GM18502 (cell line): Measurements from ENCODE around the gene MTREX.

ENCODE experiments used
- ATAC-seq: cut with Tn5 transposase; IDR thresholded peaks from one replicate; pipeline ENCODE4 v1.9.1; 2021; ENCODE audit warnings: mild to moderate bottlenecking; ENCODE audit not compliant: unreplicated experiment, poor library complexity

The MTREX gene

DNA sequence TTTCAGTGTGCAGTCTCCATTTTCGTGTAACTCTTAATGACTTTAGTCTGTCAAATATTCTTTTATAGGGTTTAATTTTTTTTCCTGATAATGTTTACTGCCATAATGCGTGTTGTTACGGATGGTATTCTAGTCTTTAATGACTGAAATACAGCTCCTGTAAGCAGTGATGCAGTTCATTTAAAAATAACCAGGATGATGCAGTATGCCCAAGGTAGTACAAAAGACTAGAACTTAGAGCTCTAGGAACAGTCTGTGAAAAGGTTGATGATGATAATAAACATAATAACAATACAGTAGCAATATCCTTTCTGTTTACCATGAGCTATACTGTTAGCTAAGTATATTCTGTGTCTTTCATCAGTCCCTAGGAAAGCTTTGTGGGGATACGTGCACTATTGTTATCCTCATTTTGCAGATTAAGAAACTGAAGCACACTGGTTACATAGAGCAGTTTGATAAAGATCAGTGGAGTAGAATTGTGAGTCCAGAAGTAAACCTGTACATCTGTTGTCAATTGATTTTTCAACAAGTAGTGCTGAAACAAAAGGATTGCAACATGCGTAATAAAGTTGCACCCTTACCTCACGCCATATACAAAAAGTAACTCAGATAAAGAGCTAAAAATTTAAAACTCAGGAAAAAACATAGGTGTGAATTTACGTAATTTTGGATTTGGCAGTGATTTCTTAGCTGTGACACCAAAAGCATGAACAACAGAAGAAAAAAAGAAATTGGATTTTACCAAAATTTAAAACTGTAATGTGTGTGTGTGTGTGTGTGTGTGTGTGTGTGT is 64.5 kb downstream of the MTREX start:
- ATAC-seq = no peak

DNA sequence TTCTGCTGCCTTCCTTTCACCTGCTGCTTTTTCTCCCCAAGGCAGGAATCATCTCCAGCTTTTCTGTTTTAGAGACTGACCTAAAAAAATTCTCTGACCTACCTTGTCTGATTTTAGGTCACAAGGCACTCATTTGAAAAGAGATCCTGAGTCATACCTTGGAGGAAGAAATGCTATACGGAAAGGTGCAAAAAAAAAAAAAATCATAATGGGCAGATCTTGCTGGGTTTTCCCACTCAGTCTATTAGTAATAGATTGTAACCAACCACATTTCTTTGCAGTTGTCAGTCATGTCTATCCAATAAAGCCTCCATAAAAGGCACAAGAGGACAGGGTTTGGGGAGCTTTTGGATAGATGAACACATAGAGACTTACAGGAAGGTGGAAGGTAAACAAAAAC is 70.0 kb downstream of the MTREX start:
- ATAC-seq = no peak

DNA sequence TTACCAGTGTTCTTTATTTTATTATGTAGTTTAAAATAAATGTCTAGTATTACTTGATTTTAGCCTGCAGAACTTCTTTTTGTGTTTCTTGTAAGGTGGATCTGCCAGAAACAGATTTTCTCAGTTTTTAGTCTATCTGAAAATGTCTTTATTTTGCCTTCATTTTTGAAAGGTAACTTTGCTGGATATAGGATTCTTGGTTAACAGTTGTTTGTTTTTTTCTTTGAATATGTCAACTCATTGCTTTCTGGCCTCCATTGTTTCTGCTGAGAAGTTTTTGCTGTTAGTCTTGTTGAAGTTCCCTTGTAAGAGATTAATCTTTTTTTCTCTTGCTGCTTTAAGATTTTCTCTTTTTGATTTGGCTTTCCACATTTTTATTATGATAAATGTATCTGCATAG is 75.5 kb downstream of the MTREX start:
- no peak for ATAC-seq

DNA sequence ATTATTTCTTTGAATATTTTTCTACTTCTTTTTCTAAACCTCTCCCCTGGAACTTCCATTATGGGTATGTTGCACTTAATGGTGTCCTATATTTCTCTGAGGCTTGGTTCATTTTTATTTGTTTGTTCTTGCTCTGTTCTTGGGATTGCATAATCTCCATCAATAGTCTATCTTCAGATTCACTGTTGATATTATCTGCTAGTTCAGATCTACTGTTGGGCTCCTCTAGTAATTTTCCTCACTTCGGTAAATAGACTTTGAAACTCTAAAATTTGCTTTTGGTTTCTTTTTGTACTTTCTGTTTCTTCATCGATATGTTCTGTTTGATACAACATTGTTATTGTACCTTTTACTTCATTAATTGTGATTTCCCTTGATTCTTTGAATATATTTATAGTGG is 76.3 kb downstream of the MTREX start:
- no peak for ATAC-seq

DNA sequence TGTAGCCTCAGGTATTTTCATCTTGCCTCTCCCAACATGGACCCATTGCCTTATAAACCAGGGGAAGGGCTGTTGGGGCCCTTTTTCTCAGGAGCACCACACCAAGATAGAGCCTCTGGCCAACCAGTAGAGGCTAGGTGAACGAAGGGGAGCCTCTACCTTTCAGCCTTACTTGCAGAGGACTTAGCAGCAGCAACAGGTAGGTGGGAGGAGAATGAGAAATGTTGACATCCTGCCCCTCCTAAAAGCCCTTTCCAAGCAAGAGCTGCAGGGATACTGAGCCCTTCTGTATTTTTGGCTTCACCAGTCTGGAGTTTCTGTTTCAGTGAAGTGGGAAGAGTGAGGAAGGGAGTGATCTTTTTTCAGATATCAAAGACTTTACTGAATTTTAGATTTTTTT is 77.4 kb downstream of the MTREX start:
- ATAC-seq = no peak

DNA sequence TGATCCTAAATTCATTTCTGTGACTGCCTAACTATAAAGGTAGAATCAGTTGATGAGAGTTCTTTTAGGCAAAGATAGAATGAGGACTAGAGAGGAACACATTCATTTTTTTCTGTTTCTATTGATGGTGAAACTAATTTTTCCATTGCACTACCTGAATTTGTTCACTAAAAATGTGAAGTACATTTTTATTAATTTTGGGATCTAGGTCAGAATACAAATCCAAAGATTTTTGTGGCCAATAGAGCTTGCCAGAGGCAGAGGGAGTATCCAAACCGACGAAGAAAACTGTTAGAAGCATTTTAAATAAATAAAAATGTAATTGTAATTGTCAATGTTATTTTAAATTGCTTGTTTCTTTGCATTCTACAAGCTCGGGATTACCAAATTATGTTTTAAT is 78.1 kb downstream of the MTREX start:
- ATAC-seq = no peak

DNA sequence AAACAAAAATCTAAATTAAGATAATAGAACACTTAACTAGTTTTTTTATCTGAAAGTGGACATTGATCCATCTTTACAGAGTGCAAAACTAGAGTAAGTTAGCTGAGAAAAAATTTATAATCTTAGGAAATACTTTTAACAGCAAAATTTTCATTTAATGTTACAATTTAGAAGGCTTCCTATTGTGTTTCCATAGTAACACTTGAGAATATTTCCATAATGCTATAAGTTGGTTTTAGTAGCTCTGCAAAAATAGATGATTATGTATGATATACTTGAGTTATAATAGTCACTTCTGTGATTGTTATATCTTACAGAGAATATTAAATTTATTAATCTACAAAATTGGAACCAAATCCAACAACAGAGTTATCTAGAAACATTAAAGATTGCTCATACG is 78.6 kb downstream of the MTREX start:
- ATAC-seq = no peak

DNA sequence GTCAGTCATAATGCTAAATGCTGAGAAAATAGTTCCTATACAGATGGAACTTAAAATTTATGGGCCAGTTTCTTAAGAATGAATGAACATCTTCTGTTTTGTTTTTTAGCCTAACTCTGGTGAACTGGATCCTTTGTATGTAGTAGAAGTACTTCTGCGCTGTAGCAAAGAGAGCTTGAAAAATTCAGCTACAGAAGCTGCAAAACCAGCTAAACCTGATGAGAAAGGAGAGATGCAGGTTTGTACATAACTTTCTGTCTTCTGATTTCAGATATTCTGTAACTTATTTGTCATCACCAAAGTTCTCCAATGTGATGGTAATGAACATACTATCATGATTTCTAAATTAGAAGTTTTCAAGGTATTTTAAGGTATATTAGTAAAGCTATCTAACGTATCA is 80.1 kb downstream of the MTREX start:
- ATAC-seq = no peak

DNA sequence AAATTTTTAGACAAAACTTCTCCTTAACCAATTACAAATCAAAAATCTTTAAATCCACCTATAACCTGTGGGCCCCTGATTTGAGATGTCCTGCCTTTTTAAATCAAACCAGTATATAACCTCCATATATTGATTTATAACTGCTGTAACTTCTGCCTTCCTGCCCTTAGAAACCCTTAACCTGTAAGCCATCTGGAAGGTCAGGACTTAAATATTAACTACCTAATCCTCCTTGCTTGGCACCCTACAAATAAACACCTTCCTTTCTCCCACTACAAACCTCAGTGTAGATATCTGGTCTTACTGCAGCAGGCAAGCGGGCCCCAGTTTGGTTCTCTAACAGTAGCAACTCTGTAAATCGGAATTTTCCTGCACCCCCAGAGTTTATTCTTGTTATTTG is 83.9 kb downstream of the MTREX start:
- ATAC-seq = no peak

DNA sequence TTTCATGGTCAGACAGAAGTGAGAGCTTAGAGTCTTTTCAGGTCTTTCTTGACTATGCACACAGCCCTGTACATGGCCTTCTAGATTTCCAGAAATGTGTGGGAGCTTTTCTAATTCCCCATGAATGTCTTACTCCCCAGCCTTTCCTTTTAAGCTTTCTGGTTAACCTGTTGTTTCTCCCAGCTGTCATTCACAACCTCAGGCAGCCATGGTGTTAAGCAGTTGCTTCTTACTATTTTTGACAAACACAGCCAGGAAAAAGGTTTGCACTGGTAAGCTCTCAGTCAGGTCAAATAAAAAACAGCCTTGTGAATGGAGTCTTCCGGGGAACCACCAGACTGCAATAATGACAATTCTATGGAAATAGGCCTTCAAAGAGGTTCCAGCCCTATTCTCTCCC is 84.9 kb downstream of the MTREX start:
- ATAC-seq = no peak

DNA sequence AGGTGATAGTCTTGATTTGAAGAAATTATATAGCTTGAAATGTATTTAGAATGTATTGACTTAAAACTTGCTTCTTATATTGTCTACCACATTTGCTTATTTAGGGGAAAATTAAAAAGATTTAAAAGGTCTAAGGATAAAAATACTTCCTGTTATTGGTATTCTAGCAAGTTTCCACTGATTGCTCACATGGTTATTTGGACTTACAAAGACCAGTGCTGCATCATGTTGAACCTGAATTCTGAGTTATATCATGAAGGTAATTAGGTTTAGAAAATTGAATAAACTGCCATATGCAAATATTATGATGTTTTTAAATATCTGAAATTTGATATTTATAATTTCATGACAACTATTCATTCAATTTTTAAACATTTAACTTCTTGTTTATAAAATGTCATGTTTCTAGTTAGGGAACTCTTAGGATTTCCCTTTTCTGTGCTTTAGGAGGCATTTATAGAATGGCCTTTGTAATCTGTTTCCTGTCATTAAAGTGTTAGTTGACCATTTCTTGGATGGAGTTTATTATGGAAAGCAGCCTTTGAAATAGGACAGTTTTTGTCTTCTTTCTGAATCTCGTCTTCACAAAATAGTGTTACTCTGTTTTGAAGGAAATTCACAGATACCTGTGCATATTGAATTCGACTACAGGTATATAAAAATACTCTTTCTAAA is 85.8 kb downstream of the MTREX start:
- no peak for ATAC-seq

DNA sequence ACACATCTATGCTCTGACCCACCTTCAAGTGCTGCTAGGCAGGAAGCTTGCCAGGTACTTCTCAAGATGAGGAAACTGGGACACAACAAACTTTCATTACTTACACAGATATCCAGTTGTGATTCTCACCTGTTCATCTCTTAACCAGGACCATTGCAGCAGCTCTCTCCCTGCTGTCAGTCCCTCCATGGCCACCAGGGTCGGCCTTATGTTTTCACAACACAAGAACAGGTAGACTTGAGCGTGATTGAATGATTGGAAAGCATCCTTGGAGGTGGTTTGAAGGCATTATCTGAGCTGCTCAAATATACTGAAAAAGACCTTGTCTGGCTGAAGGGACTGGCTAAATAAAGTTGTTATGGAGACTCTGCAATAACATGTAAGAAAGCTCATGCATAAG is 94.4 kb downstream of the MTREX start:
- no peak for ATAC-seq

DNA sequence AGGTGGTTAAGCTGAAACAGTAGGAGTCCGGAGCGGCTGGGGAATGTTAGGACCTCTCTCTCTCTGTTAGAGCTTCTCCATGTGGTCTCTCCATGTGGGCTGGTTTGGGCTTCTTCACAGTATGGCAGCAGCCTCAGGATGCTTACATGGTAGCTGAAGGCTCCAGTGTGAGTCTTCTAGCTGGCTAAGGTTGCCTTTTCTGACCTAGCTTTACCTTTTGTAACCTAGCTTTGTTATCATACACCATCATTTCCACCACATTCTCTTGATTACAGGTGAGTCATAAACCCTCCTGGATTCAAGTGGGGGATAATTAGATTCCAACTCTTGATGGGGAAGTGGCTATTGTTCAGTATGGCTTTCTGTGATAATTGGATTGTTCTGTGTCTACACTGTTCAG is 98.5 kb downstream of the MTREX start:
- ATAC-seq = no peak

DNA sequence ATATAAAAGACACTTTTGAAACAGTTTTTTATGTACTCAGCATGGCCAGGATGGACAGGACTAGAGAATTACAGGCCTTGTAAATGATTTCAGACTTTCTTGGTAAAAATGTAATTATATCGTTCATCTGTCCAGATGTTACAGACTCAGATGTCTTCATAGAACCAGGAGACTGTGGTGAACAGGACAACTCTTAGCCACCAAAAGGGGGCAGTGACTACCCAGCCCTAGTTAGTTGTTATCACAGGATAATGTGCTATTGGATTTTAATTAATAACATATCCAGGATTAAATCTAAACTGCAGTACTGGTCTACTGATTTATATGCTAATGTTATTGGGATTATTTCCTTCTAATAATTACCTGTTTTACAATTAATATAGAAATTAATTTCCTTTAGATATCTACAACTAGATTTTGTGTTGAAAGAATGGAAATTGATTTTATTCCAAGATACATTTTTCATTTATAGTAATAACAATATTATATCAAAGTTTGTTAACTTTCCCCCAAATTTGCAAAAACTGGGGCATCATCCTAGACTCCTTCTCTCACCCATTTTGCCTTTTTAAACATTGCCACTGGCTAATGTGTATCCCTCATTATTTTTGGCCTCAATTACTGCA is 99.4 kb downstream of the MTREX start:
- no peak for ATAC-seq

DNA sequence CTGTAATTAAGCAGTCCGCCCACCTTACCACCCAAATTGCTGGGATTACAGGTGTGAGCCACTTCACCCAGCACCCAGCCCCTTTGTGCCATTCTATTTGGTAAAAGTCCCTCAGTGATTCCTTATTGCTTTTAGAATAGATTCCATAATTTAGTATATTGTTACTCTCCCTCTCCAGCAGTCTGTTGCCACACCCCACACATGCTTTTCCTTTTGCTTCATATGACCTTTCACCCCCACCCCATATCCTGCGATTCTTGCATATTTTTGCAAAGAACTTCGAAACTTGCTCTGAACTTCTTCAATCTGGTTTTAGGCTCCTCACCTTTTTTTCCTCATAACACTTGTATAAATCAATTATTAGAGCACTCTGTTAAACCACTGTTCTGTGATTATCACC is 100.2 kb downstream of the MTREX start:
- no peak for ATAC-seq

DNA sequence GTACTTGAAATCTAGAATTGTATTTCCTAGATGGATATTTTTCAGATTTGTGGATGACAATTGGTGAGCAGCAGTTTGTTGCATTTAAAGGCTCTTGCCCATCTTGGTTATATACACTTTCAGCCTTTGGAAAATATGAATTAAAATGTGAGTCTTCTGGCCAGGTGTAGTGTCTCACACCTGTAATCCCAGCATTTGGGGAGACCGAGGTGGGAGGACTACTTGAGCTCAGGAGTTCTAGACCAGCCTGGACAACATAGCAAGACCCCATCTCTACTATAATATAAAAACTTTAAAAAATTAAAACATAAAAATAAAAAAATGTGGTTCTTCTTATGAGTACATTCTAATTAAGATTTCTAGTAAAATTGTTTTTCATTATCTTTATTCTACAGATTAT is 102.0 kb downstream of the MTREX start:
- ATAC-seq = no peak

DNA sequence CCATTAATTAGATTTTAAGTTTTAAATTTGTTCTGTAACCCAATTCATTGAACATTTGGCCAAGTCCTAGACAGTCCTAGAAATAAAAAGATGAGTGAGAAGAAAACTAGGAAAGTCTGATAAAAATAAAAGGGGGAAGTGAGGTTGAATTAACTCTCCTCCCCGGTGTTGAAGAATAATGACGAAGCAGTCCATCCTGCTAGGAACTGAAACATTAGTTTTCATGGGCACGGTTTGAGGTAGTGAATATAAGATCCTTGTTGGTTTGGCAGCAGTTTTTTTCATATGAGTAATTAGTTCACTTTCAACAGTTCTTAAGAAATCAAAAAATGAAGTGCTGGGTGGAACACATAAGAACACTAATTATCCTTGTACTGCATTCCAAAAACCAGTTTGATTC is 103.1 kb downstream of the MTREX start:
- ATAC-seq = no peak

DNA sequence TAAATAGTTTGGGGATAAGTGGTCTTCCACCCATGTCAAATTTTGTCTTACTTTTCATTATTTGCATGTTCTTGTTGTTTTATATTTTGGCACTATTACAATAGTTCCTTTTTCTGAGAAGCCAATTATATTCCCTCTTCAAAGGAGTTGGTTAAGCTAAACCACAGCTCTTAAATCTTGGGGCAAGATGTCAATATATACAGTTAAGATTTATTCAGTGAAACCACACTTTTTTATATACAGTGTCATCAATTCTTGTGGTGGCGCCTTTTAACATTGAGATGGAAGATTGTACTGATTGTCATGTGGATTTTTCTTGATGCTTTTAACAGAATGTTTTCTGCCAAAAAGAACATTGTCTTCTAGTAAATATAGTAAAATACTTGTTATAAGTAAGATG is 104.1 kb downstream of the MTREX start:
- no peak for ATAC-seq

DNA sequence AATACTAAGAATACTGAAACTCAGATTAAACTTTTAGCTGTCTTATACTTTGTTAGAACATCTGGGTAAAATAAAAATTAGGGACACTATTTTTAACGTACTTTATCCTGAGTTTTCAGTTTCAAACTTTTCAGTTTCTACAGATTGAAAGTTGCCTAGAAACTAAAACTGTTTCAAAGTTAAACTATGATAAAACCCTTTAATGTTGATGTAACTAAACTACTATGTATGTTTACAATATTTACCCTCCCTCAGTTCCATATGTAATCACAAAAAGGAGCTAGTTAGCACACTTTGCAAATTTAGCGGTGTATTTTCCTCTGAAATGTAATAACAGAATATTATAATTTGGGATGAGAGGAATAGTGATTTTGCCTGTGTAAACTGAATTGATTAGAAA is 105.9 kb downstream of the MTREX start:
- no peak for ATAC-seq

DNA sequence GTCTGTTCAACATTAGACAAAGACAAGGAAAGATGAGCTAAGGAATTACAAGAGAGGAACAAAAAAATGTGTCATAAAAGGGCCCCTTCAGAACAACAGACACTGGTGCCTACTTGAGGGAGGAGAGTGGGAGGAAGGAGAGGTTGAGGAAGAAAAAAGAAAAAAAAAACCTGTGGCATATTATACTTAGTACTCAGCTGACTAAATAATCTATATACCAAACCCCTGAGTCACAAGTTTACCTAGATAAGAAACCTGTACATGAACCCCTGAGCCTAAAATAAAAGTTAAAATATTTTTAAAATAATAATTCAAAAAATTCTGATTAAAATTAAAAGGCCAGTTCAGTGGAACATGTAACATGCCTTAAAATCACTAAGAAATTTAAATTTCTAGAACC is 107.3 kb downstream of the MTREX start:
- ATAC-seq = no peak

DNA sequence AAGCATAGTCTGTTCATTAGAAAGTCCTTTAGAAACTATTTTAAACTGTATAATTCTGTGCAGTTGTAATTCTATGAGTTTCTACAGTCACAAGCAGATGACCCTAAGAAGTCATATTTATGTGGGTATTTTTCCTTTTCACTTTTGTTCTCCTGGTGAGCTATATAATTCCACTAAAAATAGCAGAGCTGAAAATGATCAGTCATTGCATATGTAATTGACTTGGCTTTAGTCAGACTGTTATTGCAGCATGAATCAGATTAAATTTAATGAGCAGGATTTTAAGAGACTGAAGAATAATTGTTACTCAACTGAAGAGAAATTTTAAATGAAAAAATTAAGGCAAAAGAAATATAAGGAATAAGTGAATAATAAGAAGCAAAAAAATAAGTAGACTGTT is 108.5 kb downstream of the MTREX start:
- no peak for ATAC-seq
